Urinary bladder (tissue), 4 donors: ENCODE measurements around the gene CDH15. TPM values are rescaled to one million over a fixed set of nuclear protein-coding genes. Genes with fewer than 3 reads are reported as not detected.

Experiments
- DNase-seq: peaks from one replicate; pipeline ENCODE4 v3.0.0-alpha.2; 2015; ENCODE audit errors: extremely low spot score
- H3K27ac ChIP-seq: one replicate; pipeline ENCODE4 v1.5.1; 2013; ENCODE audit warnings: low read depth, mild to moderate bottlenecking, moderate library complexity
- H3K36me3 ChIP-seq: one replicate; pipeline ENCODE4 v1.6.1; 2013; ENCODE audit warnings: mild to moderate bottlenecking, moderate library complexity; ENCODE audit not compliant: insufficient read depth
- H3K4me1 ChIP-seq: one replicate; pipeline ENCODE4 v1.6.1; 2013; ENCODE audit warnings: mild to moderate bottlenecking, moderate library complexity; ENCODE audit not compliant: insufficient read depth
- H3K4me3 ChIP-seq: one replicate; pipeline ENCODE4 v1.5.1; 2013; ENCODE audit warnings: low read depth, low read length
- WGBS: extraction: QIAGEN DNeasy Blood & Tissue Kit; methylation state at CpG from one replicate; pipeline ENCODE4 v1.1.7; 2013; 5-methylcytosine and 5-hydroxymethylcytosine counted together
- polyA plus RNA-seq: library from polyadenylated mRNA; stranded (reverse); fragments of 200-250 nt; gene quantifications from one replicate; pipeline ENCODE4 v1.2.3, GENCODE V29; 2013
- total RNA-seq: library from RNA; depleted of rRNA; stranded (reverse); fragments of >200 nt; gene quantifications from one replicate; pipeline ENCODE4 v1.2.3, GENCODE V29; 2014
- donor health status: healthy with polysubstance abuse.
- donor health status: healthy.

CDH15 gene
- total and polyA plus RNA-seq, 2 donors: 0.05 to 3.7 TPM

DNA sequence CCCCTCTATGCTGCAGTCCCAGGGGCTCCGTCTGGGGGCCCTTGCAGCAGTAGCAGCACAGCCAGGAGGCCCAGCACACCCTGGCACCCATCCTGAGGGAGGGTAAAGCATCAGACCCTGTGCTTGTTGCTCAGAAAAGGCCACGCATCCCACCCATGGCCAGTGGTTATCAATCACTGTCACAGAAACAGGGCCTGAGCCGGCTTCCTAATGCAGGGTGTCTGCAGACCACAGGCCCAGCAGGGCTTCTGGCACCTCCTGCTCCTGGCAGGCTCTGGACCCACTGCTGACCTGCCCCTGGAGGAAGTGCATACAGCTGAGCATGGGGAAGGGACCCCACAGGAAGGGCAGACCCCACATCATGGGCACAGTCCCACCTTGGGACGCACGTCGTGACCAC lies 26.9 kb upstream of the CDH15 start:
- Histone ChIP-seq H3K27ac (no peak overlapping the region), H3K4me3 (no peak overlapping the region), H3K36me3 (no peaks in the 10 kb centered on the region), H3K4me1 (no peaks in the 10 kb centered on the region)
- DNase-seq: no peak
- 91% methylated on average over 6 of the region's 6 CpGs for WGBS

DNA sequence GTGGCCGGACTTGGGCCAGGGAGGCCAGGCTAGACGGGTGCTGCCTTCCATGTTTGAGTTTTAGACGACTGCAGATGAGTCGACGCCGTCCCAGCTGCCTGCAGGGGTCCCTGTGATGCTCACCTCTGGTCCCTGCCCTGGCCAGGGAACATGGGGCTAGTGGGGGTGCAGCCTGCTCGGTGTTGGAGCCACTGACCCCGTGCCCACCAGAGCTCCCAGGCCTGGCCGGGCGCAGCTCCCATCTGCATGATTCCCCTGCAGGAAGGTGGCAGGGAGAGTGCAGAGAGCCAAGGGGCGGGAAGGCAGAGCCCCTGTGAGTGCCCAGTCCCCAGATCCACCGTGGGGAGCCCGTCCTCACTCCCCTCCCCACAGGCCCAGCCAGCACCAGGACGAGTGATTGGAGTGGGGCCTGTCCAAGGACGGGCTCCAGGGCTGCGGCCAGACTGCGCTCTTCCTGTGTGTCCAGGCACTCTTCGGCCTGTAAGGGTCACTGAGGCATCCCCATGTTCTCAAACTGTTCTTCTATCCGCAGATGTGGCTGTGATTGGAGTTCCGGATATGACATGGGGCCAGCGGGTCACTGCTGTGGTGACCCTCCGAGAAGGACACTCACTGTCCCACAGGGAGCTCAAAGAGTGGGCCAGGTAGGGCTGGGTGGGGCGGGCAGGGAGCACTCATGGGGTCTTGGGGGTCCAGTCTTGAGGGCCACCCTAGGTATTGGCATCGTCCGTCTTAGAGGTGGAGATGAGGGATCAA lies 26.0 kb upstream of the CDH15 start:
- Histone ChIP-seq H3K4me1 (no peaks in the 10 kb centered on the region), H3K36me3 (no peaks in the 10 kb centered on the region), H3K4me3 (no peak overlapping the region), H3K27ac (no peak overlapping the region)
- WGBS: 95% methylated on average over 25 of the region's 25 CpGs
- no peak for DNase-seq

DNA sequence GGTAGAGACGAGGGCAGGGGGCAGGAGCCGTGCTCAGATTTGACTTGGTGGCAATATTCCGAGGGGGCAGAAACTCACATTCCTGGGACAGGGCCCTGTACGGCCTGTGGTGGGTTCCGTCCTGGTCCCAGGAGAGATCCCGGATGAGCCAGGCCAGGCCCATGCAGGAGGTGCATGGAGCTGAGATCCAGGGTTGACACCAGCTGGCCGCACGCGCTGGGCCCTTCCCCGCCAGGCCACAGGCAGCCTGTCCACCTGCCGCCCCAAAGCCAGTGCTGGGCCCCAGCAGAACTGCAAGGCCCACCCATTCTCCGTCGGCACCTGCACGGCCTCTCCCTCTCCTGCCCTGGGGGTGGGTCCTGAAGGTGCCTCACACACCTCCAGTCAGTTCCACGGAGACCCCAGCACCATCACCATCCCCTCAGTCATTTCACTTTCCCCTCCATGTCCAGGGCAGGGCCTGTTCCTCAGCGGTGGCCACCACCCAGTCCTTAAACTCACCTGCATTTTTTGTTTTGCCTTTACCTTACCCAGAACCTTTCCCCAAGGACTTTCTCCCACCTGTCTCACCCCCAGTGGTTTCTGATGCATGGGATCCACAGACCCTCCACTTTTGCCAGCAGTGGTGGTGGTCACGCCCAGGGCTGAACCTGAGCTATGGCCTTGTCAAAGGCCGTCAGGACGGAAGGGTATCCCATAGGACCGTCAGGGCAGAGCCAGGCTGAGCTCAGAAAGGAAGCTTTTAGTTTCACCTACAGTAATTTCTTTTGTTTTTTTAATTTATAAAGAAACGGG lies 25.1 kb upstream of the CDH15 start:
- WGBS: 97% methylated on average over 21 of the region's 21 CpGs
- DNase-seq: no peak
- H3K36me3 ChIP-seq: no peaks in the 10 kb centered on the region
- H3K4me3 ChIP-seq: no peak overlapping the region
- H3K4me1 ChIP-seq: no peaks in the 10 kb centered on the region
- no peak overlapping the region for H3K27ac ChIP-seq

DNA sequence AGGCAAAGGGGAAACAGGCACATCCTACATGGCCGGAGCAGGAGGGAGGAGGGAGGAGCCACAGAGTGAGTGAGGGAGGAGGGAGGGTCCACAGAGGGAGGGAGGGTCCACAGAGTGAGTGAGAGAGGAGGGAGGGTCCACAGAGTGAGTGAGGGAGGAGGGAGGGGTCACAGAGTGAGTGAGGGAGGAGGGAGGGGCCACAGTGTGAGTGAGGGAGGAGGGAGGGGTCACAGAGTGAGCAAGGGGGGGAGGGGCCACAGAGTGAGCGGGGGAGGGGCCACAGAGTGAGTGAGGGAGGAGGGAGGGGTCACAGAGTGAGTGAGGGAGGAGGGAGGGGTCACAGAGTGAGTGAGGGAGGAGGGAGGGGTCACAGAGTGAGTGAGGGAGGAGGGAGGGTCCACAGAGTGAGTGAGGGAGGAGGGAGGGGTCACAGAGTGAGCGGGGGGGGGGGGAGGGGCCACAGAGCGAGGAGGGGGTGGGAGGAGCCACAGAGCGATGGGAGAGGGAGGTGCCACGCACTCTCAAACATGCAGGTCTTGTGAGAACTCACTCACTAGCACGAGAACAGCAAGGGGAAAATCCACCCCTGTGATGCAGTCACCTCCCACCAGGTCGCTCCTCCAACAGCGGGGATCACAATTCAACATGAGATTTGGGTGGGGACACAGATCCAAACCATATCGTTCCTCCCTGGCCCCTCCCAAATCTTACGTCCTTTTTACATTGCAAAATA lies 24.3 kb upstream of the CDH15 start:
- no peak overlapping the region for H3K27ac ChIP-seq
- no peaks in the 10 kb centered on the region for H3K36me3 ChIP-seq
- WGBS: 84% methylated on average over 10 of the region's 11 CpGs
- H3K4me1 ChIP-seq: no peaks in the 10 kb centered on the region
- no peak overlapping the region for H3K4me3 ChIP-seq
- no peak for DNase-seq

DNA sequence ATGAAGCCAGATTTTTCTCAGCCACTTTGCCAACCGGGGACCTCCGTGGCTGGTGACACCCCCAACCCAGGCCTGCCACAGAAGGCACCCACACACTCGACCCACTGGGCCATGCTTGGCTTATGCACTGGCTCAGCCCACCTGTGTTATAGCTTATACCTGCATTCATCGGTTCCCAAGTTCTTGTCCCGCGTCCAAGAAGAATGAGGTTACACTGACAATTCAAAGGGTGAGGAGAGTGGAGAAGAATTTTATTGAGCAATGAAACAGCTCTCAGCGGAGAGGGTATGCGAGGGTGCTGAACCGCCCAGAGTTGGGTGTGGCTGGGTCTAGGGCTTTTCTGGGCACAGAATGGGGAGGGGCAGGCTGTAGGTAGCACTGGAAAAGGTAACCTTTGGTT lies 22.2 kb upstream of the CDH15 start:
- no peak for DNase-seq
- 97% methylated on average over 9 of the region's 9 CpGs for WGBS
- no peak overlapping the region for H3K27ac ChIP-seq

DNA sequence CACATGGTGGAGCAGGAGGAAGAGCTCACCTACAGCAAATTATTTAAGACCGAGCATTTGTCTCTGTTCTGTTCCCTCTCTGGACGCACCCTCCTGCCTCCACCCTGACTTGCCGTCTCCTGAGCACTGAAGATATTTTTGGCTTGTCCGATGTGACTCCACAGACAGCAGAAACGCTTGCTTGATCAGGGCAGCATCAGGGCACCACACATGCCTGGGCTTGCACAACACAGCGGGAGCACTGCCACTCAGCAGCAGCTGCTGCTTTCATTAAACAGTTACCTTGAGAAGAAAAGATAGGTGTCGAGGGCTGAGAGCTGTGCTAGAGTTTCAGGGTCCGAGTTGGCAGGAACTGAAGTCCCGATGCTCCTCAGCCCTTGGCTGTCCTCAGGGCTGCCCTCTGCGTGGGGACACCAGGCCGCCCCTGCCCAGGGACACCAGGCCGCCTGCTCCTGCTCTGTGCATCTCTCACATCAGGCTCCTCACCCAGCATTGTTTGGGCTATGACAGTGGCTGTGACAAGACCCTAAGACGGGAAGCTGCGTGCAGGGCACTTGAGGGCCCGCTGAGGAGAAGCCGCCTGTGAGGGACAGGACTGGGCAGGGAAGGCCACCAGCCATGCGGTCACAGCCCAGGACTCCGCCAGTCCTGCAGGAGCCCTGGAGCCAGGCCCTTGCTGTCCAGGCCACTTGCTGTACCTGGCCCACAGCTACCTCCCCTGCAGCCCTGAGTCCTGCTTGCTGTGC lies 21.3 kb upstream of the CDH15 start:
- WGBS: 95% methylated on average over 18 of the region's 18 CpGs
- no peak for DNase-seq
- Histone ChIP-seq H3K27ac (no peak overlapping the region), H3K4me3 (no peak overlapping the region), H3K36me3 (no peaks in the 10 kb centered on the region), H3K4me1 (no peaks in the 10 kb centered on the region)

More for the DNA sequence above, 22.2 kb upstream of the CDH15 start:
- Histone ChIP-seq H3K4me1 (no peaks in the 10 kb centered on the region), H3K36me3 (no peaks in the 10 kb centered on the region), H3K4me3 (no peak overlapping the region)

DNA sequence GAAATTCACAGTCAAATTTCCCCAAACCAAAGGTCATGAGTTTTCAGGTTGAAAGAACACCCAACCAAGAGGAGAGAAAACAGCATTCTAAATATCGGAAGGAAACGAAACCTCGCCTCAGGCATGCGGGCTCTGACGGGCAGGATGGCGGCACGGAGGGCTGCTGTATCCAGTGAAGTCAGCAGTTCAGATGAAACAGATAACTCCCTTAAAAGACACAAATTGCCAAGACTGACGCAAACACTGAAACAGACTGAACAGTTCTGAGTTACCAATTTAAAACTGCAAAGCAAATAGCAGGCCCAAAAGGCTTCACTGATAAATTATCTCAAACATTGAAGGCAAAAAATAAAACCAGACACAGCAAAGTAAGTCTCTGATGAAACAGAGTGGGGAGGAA lies 20.6 kb upstream of the CDH15 start:
- Histone ChIP-seq H3K27ac (no peak overlapping the region), H3K4me3 (no peak overlapping the region), H3K36me3 (no peaks in the 10 kb centered on the region), H3K4me1 (no peaks in the 10 kb centered on the region)
- no peak for DNase-seq
- 93% methylated on average over 8 of the region's 8 CpGs for WGBS

DNA sequence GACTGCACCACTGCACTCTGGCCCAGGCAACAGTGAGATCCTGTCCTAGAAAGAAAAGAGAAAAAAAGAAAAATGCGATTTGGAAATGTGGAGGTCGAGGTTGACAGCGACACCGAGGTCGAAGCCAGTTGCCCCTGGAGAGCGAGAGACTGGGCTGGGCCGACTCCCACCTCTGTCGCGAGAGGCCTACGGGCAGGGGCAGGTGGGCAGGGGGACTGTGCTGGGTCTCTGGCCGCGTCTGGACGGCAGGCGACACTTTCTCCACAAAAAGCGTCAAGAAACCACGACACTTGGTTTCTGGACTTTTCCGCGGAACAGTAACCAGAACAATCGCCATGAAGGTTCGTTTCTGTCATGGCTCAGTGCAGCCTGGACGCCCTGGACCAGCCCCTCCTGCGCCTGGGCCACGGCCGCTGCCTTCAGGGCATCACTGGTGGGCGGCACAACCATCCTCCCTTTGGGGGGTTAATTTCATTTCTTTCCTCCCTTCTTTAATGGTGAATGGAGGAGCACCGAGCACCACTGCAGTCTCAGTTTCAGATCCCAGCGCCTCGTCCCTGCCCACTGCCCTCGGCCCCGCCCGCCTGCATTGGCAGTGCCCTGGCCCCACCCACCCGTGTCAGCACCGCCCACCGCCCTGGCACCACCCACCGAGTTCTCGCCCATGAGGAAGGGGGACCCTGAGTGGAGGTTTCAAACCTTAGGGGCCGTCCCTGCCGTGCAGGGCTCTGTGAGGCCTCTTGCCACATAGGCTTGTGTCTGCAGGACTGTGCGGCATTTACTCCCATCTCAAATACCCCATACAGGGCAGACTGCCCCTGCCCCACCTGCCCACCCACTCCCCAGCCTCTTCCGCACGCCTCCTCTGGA lies 18.5 kb upstream of the CDH15 start:
- Histone ChIP-seq H3K4me1 (no peaks in the 10 kb centered on the region), H3K4me3 (no peak overlapping the region), H3K36me3 (no peaks in the 10 kb centered on the region), H3K27ac (no peak overlapping the region)
- no peak for DNase-seq
- WGBS: 87% methylated on average over 41 of the region's 41 CpGs

DNA sequence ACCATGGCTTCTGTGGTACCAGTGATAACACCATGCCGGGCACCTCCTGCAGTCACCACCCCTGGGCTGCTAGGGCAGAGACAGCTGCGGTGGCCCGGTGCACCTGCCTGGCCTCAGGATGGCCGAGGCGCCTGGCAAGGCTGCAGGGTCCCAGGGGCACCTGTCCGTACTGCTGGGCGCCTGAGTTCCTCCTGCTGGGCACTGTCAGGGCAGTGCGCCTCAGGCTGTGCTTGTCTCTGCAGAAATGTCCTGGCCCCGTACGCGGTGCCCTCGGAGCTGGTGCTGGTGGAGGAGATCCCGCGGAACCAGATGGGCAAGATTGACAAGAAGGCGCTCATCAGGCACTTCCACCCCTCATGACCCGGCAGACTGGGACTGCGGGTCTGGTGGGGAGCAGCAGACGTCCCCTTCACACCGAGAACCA lies 17.7 kb upstream of the CDH15 start:
- Histone ChIP-seq H3K36me3 (no peaks in the 10 kb centered on the region), H3K27ac (no peak overlapping the region), H3K4me3 (no peak overlapping the region), H3K4me1 (no peaks in the 10 kb centered on the region)
- no peak for DNase-seq
- whole genome bisulfite sequencing: 90% methylated on average over 19 of the region's 19 CpGs

DNA sequence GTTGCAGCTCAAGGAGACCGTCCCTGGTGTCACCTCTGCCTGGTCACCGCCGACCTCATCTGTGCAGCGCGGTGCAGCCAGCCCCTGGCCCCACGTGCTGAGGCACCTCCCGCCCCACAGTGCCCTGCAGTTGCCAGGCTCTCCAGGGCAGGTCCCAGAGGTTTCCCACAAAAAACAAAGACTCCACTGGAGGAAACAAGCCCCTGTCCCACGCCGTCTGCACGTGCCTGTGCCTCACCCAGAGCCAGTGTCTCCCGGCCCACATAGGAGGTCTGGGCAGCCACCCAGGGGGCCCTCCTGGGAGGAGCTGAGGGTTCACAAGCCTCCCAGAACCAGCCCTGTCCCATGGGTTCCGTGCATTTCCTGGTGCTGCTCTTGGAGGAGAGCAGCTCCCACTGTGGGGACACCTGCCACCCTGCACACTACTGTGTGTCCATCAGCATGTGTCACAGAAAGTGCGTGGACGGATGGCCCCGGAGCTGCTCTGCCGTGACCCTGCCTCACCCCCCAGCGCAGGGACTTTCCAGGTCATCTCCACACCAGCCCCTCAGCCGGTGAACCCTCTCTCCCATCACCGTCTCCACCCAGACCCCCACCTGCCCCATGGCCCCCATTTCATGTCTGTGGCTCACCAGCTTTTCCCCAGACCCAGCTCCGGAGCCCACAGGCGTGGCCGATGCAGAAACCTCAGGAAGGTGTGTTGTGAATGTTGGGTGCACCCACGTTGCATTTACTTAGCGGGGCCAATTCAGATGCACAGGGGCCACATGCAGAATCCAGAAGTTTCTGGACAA lies 17.0 kb upstream of the CDH15 start:
- H3K4me1 ChIP-seq: no peaks in the 10 kb centered on the region
- no peak for DNase-seq
- no peak overlapping the region for H3K27ac ChIP-seq
- WGBS: 64% methylated on average over 24 of the region's 24 CpGs
- no peaks in the 10 kb centered on the region for H3K36me3 ChIP-seq
- H3K4me3 ChIP-seq: no peak overlapping the region

DNA sequence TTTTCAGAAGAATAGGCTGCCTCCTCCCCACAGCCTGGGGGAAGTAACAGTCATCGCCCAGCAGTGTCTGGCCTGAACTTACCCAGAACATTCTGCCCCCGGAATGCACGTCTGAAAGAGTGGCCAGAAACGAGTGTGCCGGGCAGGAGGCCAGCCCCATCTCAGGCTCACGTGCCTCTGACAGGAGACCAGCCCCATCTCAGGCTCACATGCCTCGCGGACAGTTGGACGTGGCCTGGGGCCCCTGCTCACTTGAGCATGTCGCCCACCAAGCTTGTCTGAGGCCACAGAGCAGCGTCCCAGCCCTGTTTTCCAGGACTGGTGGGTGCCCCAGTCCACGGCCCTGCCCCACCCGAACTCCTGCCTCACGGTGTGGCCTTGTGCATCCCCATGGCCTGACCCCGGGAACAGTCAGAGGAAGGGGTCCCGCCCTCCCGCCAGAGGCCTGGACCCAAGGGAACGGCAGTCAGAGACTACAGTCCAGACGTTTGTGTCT lies 16.3 kb upstream of the CDH15 start:
- no peaks in the 10 kb centered on the region for H3K36me3 ChIP-seq
- H3K4me3 ChIP-seq: no peak overlapping the region
- no peak for DNase-seq
- no peak overlapping the region for H3K27ac ChIP-seq
- WGBS: 23% methylated on average over 19 of the region's 19 CpGs
- no peaks in the 10 kb centered on the region for H3K4me1 ChIP-seq
